HUES64 (cell line): ENCODE measurements around the gene GLTPD2.
A peak's percentile ranks its signal among the peaks of the same experiment; 100 is the strongest.
"Not testable (repeated sequence)": the region's sequence is repeated elsewhere in the genome, so short reads cannot be mapped to it uniquely, and the experiment has no call there.

Source experiments
- H3K27ac ChIP-seq: 2 replicates; pipeline ENCODE4 v1.7.0; 2013; ENCODE audit warnings: low read depth, low read length, inconsistent platforms
- H3K27me3 ChIP-seq: 2 replicates; pipeline ENCODE4 v1.6.1; 2013; ENCODE audit warnings: mild to moderate bottlenecking, low read length; ENCODE audit not compliant: insufficient read depth
- H3K36me3 ChIP-seq: 2 replicates; pipeline ENCODE4 v1.6.1; 2013; ENCODE audit warnings: mild to moderate bottlenecking, low read length; ENCODE audit not compliant: insufficient read depth
- H3K4me1 ChIP-seq: 2 replicates; pipeline ENCODE4 v1.6.1; 2013; ENCODE audit warnings: mild to moderate bottlenecking, low read length, moderate library complexity; ENCODE audit not compliant: insufficient read depth
- H3K4me3 ChIP-seq: 2 replicates; pipeline ENCODE4 v1.5.1; 2013; ENCODE audit warnings: mild to moderate bottlenecking, low read length, moderate library complexity
- H3K9ac ChIP-seq: 2 replicates; pipeline ENCODE4 v1.6.1; 2013; ENCODE audit warnings: mild to moderate bottlenecking, low read depth, low read length
- H3K9me3 ChIP-seq: 2 replicates; pipeline ENCODE4 v1.6.1; 2013; ENCODE audit warnings: low read depth, low read length; ENCODE audit not compliant: insufficient read depth
- WGBS: fragments of 150-250, 120-280 bp; methylation state at CpG from one replicate; pipeline ENCODE4 v1.1.7; 2013; ENCODE audit warnings: missing lambda C conversion rate; 5-methylcytosine and 5-hydroxymethylcytosine counted together

The GLTPD2 gene

DNA sequence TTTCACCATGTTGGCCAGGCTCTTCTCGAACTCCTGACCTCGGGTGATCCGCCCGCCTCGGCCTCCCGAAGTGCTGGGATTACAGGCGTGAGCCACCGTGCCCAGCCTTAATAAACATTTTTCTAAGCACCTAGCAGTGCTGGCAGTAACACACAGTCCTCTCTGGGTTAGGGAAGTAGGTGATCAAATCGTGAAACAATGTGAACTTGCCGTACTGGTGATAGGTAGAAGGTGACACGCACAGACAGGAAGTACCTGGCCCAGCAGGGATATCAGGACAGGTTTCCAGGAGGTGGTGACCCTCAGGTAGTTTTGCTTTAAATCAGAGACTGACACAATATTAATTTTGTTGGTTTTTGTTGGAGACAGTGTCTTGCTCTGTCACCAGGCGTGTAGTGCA is 22.7 kb downstream of the GLTPD2 start:
- Histone ChIP-seq H3K4me3 (no peak overlapping the region), H3K9ac (no peak overlapping the region), H3K9me3 (no peaks in the 10 kb centered on the region), H3K27me3 (no peaks in the 10 kb centered on the region), H3K27ac (no peak overlapping the region), H3K36me3 (peaks cover 44% of the 10 kb centered on the region), H3K4me1 (peaks cover 7% of the 10 kb centered on the region; the same call in 1 of the 2 replicates)
- WGBS, result 95% methylated on average over 12 of the region's 12 CpGs

DNA sequence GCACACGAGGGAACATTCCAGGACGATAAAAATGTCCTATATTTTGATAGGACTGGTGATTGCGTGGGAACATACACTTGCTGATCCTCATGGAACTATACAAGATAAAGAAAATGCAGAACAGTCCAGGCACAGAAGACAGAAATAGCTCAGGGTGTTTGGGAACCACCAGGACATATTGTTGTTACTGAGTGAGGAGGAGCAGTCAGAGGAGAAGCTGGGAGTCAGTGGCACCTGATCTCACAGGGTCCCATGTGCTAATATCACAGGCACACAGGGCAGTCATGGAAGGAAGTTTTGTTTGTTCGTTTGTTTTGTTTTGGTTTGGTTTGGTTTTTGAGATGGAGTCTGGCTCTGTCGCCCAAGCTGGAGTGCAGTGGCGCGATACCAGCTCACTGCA is 23.9 kb downstream of the GLTPD2 start:
- WGBS, result 94% methylated on average over 7 of the region's 7 CpGs
- peaks cover 6% of the 10 kb centered on the region; the same call in 1 of the 2 replicates for H3K4me1 ChIP-seq
- no peak overlapping the region for H3K27ac ChIP-seq
- no peaks in the 10 kb centered on the region for H3K27me3 ChIP-seq
- H3K4me3 ChIP-seq, result no peak overlapping the region
- no peak overlapping the region for H3K9ac ChIP-seq
- H3K9me3 ChIP-seq, result no peaks in the 10 kb centered on the region
- H3K36me3 ChIP-seq, result peaks cover 55% of the 10 kb centered on the region

DNA sequence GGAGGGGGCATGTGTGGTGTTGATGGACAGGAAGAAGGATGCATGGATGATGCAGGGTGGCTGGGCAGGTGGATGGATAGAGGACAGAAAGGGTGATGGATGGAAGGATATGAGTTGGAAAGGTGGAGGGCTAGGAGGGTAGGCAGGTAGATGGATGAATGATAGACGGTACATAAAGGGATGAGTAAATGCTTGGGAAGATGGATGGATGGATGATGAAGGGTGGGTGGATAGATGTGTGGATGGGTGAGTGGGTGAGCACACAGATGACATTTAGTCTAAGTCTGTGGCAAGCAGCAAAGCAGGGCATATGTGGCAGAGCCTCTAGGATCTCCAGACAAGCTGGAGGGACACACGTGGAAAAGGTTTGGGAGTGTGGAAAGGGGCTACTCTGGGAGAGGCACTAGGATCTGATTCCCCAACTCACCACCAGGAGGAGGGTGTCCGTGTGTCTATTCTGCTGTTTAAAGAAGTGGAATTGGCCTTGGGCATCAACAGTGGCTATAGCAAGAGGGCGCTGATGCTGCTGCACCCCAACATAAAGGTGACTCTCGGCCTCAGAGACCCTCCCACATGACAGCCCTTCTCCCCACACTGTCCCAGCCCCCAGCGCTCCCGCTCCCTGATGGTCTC is 26.4 kb downstream of the GLTPD2 start:
- no peak overlapping the region for H3K27ac ChIP-seq
- no peak overlapping the region for H3K4me3 ChIP-seq
- 90% methylated on average over 7 of the region's 7 CpGs for WGBS
- no peaks in the 10 kb centered on the region for H3K9me3 ChIP-seq
- no peaks in the 10 kb centered on the region for H3K4me1 ChIP-seq
- no peaks in the 10 kb centered on the region for H3K27me3 ChIP-seq
- no peak overlapping the region for H3K9ac ChIP-seq
- peaks cover 55% of the 10 kb centered on the region for H3K36me3 ChIP-seq

DNA sequence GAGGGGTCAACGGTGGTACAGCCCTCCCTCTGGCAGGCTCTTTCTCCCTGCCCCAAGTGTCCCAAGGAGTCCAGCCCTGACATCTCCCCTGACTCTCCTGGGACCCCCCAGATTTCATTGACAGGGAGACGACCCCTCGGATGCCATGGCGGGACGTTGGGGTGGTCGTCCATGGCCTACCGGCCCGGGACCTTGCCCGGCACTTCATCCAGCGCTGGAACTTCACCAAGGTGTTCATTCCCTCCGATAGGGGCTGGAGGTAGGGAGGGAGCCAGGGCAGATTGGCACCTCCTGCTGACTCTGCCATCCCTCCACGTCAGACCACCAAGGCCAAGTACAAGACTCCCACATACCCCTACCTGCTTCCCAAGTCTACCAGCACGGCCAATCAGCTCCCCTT is 28.1 kb downstream of the GLTPD2 start:
- Histone ChIP-seq H3K4me1 (no peaks in the 10 kb centered on the region), H3K27me3 (no peaks in the 10 kb centered on the region), H3K4me3 (no peak overlapping the region), H3K9me3 (no peaks in the 10 kb centered on the region), H3K36me3 (peaks cover 47% of the 10 kb centered on the region), H3K9ac (no peak overlapping the region), H3K27ac (no peak overlapping the region)
- 93% methylated on average over 13 of the region's 13 CpGs for WGBS

DNA sequence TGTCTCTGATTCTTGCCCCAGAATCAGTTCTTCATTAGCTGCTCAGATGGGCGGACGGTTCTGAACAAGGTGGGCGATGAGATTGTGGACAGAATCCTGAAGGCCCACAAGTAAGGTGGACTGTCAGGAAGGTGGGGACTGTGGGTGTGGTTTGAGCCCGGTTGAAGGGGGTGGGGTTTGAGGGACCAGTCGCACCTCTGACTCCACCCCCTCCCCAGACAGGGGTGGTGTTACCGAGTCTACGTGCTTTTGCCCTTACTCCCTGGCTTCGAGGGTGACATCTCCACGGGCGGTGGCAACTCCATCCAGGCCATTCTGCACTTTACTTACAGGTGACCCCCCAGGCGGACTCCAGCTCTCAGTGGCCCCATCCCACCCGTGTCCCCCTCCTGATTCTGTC is 29.5 kb downstream of the GLTPD2 start:
- WGBS, result 89% methylated on average over 11 of the region's 12 CpGs
- H3K27me3 ChIP-seq, result no peaks in the 10 kb centered on the region
- peaks cover 51% of the 10 kb centered on the region for H3K36me3 ChIP-seq
- no peaks in the 10 kb centered on the region for H3K9me3 ChIP-seq
- no peaks in the 10 kb centered on the region for H3K4me1 ChIP-seq
- no peak overlapping the region for H3K4me3 ChIP-seq
- no peak overlapping the region for H3K9ac ChIP-seq
- H3K27ac ChIP-seq, result no peak overlapping the region

DNA sequence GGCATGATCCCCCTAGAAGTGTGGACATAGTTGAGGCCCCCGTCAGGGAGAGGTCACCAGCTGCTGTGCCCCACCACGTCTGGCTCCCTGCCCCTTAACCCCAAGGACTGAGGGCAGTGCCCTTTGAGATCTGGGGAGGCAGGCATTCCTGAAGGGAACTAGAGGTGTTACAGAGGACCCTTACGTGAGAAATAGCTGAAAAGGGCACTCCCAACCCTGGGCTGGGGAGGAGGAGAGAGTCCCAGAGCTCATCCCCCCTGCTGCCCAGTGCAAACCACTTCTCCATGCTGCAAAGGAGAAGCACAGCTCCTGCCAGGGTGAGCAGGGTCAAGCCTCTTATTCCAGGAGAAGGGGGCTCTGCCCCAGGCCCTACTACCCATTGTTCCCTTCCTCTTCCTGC is 34.1 kb downstream of the GLTPD2 start:
- Histone ChIP-seq H3K27ac (no peak overlapping the region), H3K9me3 (no peaks in the 10 kb centered on the region), H3K4me3 (no peak overlapping the region), H3K4me1 (no peaks in the 10 kb centered on the region), H3K36me3 (peaks cover 31% of the 10 kb centered on the region), H3K9ac (no peak overlapping the region), H3K27me3 (no peaks in the 10 kb centered on the region)
- WGBS, result 84% methylated on average over 3 of the region's 3 CpGs

DNA sequence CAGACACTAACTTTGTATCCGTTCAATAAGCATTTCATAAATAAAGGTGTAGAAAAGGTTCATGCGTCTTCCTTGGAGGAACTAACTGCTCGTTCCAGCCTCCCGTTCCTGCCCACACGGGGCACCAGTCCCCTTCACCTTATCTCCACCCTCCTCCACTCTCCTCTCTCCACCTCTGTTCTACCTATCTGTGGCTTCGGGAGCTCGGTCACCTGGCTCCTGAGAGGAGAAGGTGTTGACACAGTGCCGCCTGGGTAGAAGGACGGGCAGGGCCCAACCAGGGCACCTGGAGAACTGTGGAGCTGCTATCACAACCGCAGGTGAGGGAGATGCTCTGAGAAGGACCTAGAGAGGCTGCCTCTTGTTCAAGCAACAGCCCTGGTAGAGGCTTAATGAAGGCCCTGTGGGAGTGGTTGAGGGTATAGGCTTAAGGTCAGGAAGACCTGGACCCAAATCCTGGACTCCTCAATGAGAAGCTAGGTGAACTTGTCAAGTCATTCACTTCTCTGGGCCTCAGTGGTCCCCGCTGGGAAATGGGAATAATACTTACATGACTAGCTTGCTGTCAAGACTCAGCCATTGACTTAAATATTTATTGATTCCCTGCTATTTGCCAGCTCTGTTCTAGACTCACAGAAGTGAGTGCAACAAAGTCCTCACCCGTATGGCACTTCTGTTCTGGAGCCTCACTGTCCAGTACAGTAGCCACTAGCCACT is 34.8 kb downstream of the GLTPD2 start:
- H3K4me1 ChIP-seq, result no peaks in the 10 kb centered on the region
- no peak overlapping the region for H3K27ac ChIP-seq
- peaks cover 25% of the 10 kb centered on the region for H3K36me3 ChIP-seq
- no peak overlapping the region for H3K9ac ChIP-seq
- WGBS, result 92% methylated on average over 11 of the region's 12 CpGs
- H3K4me3 ChIP-seq, result no peak overlapping the region
- no peaks in the 10 kb centered on the region for H3K9me3 ChIP-seq
- H3K27me3 ChIP-seq, result no peaks in the 10 kb centered on the region

DNA sequence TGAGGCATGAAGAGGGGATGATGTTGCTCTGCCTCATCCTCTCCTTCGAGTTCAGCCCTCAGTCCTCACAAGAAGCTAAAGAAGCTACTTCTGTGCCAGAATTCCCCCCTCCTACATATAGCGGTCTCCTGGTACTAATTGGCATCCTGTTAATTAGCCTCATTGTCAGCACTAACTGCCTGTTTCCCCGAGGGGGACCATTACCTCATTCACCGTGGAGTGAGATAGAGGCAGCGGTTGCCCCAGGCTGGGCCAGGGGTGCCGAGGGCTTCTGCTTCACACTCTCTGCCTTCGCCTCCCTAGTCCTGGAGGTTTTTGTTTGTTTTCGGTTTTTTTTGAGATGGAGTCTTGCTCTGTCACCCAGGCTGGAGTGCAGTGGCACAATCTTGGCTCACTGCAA is 38.6 kb downstream of the GLTPD2 start:
- H3K36me3 ChIP-seq, result peaks cover 9% of the 10 kb centered on the region
- WGBS, result 78% methylated on average over 8 of the region's 8 CpGs
- no peaks in the 10 kb centered on the region for H3K27me3 ChIP-seq
- no peak overlapping the region for H3K9ac ChIP-seq
- H3K4me3 ChIP-seq, result no peak overlapping the region
- no peaks in the 10 kb centered on the region for H3K4me1 ChIP-seq
- H3K27ac ChIP-seq, result no peak overlapping the region
- H3K9me3 ChIP-seq, result no peaks in the 10 kb centered on the region

DNA sequence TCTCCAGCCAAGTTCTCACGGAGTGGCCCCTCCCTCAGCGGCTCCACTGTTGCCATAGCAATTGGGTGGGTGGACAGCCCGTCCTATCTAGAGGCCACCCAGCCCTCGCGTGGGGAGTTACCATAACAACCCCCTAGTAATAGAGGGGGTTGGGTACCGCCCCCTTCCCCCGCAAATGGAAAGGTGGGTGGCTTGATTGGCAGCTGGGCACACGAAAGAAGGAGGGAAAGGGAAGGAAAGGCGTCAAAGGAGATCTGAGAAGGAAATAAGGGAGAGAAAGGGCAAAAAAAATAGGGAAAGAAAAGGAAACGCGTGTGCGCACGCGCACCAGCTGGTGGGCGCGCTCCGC is 44.0 kb downstream of the GLTPD2 start:
- not testable (repeated sequence) for H3K36me3 ChIP-seq, H3K9me3 ChIP-seq, H3K27me3 ChIP-seq
- peak overlapping the region; percentile 71 for H3K9ac ChIP-seq
- peak overlapping the region; percentile 78 for H3K4me3 ChIP-seq
- peak overlapping the region; percentile 65; the same call in 1 of the 2 replicates for H3K27ac ChIP-seq
- H3K4me1 ChIP-seq, result peaks cover 12% of the 10 kb centered on the region
- WGBS, result under 1% methylated on average over 11 of the region's 17 CpGs

DNA sequence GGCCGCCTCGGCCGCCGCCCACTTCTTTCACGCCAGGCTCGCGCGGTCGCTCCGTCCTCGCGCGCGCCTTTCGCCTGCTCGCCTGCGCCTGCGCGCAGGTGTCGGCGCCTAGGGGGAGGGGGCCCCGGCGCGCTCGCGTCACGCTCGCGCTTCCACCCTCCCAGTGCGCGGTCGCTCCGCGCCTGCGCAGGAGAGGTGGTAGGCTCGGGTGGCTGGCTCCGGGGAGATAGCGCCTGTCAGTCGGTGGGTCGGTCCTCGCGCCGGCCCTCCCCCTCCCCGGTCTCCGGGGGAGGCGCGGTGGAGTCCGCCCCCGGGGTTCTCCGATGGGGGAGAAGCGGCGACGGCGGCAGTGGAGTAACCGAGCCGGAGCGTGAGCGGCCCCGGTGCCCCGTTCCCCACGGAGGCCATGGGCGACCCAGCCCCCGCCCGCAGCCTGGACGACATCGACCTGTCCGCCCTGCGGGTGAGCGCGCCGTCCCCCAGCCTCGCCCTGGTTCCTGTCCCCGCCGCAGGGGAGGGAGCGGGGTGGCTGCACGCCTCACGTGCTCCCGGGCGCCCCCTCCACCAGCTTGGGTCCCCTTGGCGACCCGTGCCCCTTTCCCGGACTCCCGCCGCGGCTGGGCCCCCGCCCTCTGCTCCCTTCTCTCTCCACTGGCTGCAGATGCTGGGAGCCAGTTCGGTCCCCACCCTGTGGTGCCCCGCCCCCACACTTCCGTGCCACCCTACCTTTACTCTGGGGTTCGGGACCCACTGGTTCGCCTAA is 44.6 kb downstream of the GLTPD2 start, which contains the start of gene MINK1:
Gene MINK1 (plus strand): TSS at position 163 of the 763 bp plus-strand sequence. CDS start 244 bp downstream, at position 407.
- under 1% methylated on average over 91 of the region's 91 CpGs for WGBS
- Histone ChIP-seq H3K27ac (peak within 1 kb of the TSS; percentile 65; the same call in 1 of the 2 replicates), H3K9me3 (no peaks in the 10 kb centered on the region), H3K27me3 (no peaks in the 10 kb centered on the region), H3K36me3 (peaks cover 8% of the 10 kb centered on the region; the same call in 1 of the 2 replicates), H3K4me1 (peaks cover 16% of the 10 kb centered on the region), H3K4me3 (peak within 1 kb of the TSS; percentile 78), H3K9ac (peak within 1 kb of the TSS; percentile 71)
